Measurements from ENCODE around the gene STK10. TPM values are rescaled to one million over a fixed set of nuclear protein-coding genes. Genes with fewer than 3 reads are reported as not detected.

STK10 gene
- polyA plus RNA-seq, 2 of the 4 experiments (the other 2 are of a cell fraction) = 4.3 to 13.1 TPM

GRCh38 chr5:172078726-172079345 lies 109.2 kb downstream of the STK10 start:
- no peak for TF ChIP-seq KDM1A (IDR thresholded peaks at IDR 0.05; ENCODE audit: low read depth)
- TF ChIP-seq HES2 (IDR thresholded peaks at IDR 0.05) = no peak
- no peak for TF ChIP-seq MAZ (IDR thresholded peaks at IDR 0.05; ENCODE audit: borderline replicate concordance, low read depth, low read length)
- TF ChIP-seq EHF (CRISPR knock-in tag; IDR thresholded peaks at IDR 0.05) = no peak
- no peaks in the 10 kb centered on the region for H3K4me1 ChIP-seq
- no peak overlapping the region for H3K27ac ChIP-seq
- H3K4me2 ChIP-seq = no peak overlapping the region
- CTCF ChIA-PET = interaction anchor here (0.9 to 1.4 kb wide), 2 partner anchors 19 to 167 kb away, joined by 3 to 5 read pairs; no protein-coding TSS in a partner anchor
- H3K4me3 ChIP-seq = no peak overlapping the region
- POLR2A ChIA-PET = no interaction called here
- no peak for FAIRE-seq
- no peak for DNase-seq (ENCODE audit: low read depth in 1 of 2, low spot score in 1 of 2)
- 88% methylated on average over 8 of the region's 8 CpGs for WGBS (ENCODE audit: missing lambda C conversion rate)
- H3K9me3 ChIP-seq = 0 out of 3 replicates have a peak, but pooled peaks cover 2% of the 10 kb centered on the region
- peak in 1 of 2 experiments; percentile 12; a peak in 1 of 6 replicates for ATAC-seq

DNA sequence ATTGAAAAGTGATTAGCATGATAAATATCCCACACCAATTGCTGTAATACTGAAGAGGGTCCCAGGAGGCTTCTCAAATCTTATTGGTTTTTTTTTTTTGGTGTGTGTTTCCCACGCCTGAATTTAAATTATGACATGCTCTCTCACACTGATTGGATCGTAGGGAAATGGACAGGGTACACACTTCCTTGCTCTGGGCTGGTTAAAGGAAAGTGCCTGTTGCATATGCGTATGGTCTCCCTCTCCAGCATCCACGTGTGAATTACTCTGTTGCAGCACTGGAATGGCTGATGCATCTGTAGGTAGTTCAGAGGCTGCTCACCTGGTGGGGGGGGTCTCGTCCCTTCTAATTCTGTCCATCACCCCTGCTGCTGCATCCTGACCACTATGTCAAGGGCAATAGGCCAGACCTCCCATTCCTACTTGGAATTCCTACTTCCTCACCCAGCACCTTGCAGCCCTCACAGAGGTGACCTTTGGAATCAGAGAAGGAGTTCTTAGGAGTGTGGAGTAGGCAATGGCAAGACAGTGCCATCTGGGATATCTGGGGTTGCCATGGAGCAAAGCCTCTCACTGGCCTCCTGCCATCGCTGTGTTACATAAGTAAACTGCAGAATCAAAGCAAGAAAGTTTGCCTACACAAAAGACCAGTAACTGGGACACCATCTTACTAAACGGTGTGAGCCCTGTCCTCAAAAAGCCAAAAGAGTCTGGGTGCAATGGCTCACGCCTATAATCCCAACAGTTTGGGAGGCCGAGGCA lies 110.2 kb downstream of the STK10 start:
- H3K4me2 ChIP-seq = peak overlapping the region; percentile 17; the same call in 1 of the 3 replicates
- FAIRE-seq (no peak), DNase-seq (ENCODE audit: low read depth in 1 of 2, low spot score in 1 of 2) (no peak), ATAC-seq (peak in 1 of 2 experiments; percentile 36; a peak in 1 of 6 replicates)
- H3K4me3 ChIP-seq = no peak overlapping the region
- POLR2A ChIA-PET = no interaction called here
- H3K9me3 ChIP-seq = 0 out of 3 replicates have a peak, but pooled peaks cover 2% of the 10 kb centered on the region
- 76% methylated on average over 9 of the region's 9 CpGs for WGBS (ENCODE audit: missing lambda C conversion rate)
- CTCF ChIA-PET = interaction anchor here (1.4 kb wide), 1 partner anchor 18 kb away, joined by 5 read pairs; no protein-coding TSS in a partner anchor
- no peak overlapping the region for H3K27ac ChIP-seq
- H3K4me1 ChIP-seq = no peaks in the 10 kb centered on the region
- TF ChIP-seq, protein P1, sequence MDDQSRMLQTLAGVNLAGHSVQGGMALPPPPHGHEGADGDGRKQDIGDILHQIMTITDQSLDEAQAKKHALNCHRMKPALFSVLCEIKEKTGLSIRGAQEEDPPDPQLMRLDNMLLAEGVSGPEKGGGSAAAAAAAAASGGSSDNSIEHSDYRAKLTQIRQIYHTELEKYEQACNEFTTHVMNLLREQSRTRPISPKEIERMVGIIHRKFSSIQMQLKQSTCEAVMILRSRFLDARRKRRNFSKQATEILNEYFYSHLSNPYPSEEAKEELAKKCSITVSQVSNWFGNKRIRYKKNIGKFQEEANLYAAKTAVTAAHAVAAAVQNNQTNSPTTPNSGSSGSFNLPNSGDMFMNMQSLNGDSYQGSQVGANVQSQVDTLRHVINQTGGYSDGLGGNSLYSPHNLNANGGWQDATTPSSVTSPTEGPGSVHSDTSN (IDR thresholded peaks at IDR 0.05) = no peak
- TF ChIP-seq HOXA7 (CRISPR knock-in tag; IDR thresholded peaks at IDR 0.05) (no peak), MAFK (IDR thresholded peaks at IDR 0.05; ENCODE audit: partially characterized antibody) (no peak), KDM1A (IDR thresholded peaks at IDR 0.05; ENCODE audit: low read depth) (no peak), RARB (CRISPR knock-in tag; IDR thresholded peaks at IDR 0.05) (no peak), CBX8 (IDR thresholded peaks at IDR 0.05) (no peak), HOXB5 (CRISPR knock-in tag; IDR thresholded peaks at IDR 0.05) (no peak), EP300 (IDR thresholded peaks at IDR 0.05) (no peak), RFX5 (IDR thresholded peaks at IDR 0.05) (no peak), HES2 (IDR thresholded peaks at IDR 0.05) (no peak)
- TF ChIP-seq, protein P2, sequence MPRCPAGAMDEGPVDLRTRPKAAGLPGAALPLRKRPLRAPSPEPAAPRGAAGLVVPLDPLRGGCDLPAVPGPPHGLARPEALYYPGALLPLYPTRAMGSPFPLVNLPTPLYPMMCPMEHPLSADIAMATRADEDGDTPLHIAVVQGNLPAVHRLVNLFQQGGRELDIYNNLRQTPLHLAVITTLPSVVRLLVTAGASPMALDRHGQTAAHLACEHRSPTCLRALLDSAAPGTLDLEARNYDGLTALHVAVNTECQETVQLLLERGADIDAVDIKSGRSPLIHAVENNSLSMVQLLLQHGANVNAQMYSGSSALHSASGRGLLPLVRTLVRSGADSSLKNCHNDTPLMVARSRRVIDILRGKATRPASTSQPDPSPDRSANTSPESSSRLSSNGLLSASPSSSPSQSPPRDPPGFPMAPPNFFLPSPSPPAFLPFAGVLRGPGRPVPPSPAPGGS (IDR thresholded peaks at IDR 0.05) = no peak

- no peak overlapping the region for H3K27ac ChIP-seq
- H3K9me3 ChIP-seq = 0 out of 3 replicates have a peak, but pooled peaks cover 2% of the 10 kb centered on the region
- ChIA-PET CTCF (no interaction called here), POLR2A (no interaction called here)
- no peak for ATAC-seq
- no peak overlapping the region for H3K4me2 ChIP-seq
- TF ChIP-seq MAFK (IDR thresholded peaks at IDR 0.05; ENCODE audit: partially characterized antibody) (no peak), POLR2AphosphoS2 (conservative IDR thresholded peaks at IDR 0.05; ENCODE audit: low read length) (no peak), CTCF (IDR thresholded peaks at IDR 0.05) (no peak), FOSL2 (IDR thresholded peaks at IDR 0.05) (no peak), FOSL2 (CRISPR knock-in tag; IDR thresholded peaks at IDR 0.05) (no peak)
- TF ChIP-seq, protein P3, sequence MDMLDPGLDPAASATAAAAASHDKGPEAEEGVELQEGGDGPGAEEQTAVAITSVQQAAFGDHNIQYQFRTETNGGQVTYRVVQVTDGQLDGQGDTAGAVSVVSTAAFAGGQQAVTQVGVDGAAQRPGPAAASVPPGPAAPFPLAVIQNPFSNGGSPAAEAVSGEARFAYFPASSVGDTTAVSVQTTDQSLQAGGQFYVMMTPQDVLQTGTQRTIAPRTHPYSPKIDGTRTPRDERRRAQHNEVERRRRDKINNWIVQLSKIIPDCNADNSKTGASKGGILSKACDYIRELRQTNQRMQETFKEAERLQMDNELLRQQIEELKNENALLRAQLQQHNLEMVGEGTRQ (IDR thresholded peaks at IDR 0.05) = no peak
- TF ChIP-seq, protein P4, sequence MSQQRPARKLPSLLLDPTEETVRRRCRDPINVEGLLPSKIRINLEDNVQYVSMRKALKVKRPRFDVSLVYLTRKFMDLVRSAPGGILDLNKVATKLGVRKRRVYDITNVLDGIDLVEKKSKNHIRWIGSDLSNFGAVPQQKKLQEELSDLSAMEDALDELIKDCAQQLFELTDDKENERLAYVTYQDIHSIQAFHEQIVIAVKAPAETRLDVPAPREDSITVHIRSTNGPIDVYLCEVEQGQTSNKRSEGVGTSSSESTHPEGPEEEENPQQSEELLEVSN (IDR thresholded peaks at IDR 0.05; ENCODE audit: borderline replicate concordance, low read depth) = no peak
- no peak for FAIRE-seq
- DNase-seq (ENCODE audit: low read depth in 1 of 2, low spot score in 1 of 2) = no peak
- no peaks in the 10 kb centered on the region for H3K4me1 ChIP-seq
- WGBS (ENCODE audit: missing lambda C conversion rate) = 83% methylated on average over 10 of the region's 10 CpGs
- no peak overlapping the region for H3K4me3 ChIP-seq
Observed at GRCh38 chr5:172076761-172077244, 111.2 kb downstream of the STK10 start.
